Prostate gland (tissue), 2 donors: Measurements from ENCODE around the gene FSTL5.

ENCODE experiments used
- POLR2A ChIP-seq: fragments of 450-650 bp; IDR thresholded peaks from one replicate; pipeline ENCODE4 v1.6.1; 2016; ENCODE audit warnings: antibody characterized with exemption, mild to moderate bottlenecking
- POLR2AphosphoS5 ChIP-seq: sonication (generic); formaldehyde crosslinking; IDR thresholded peaks from one replicate; pipeline ENCODE4 v1.6.1; 2017; ENCODE audit warnings: antibody characterized with exemption
- TF ChIP-seq, protein P1 (sequence below), 4 experiments: fragments of 200-600 bp in 2 of 4; fragments of 450-650 bp in 2 of 4; sonication (generic) in 2 of 4; IDR thresholded peaks; 1 replicate in 3 of 4; 2 replicates in 1 of 4; pipeline ENCODE4 v1.5.1; 2016 to 2019; ENCODE audit warnings: antibody characterized with exemption in 4 of 4, mild to moderate bottlenecking in 2 of 4, moderate library complexity in 2 of 4

DNA sequence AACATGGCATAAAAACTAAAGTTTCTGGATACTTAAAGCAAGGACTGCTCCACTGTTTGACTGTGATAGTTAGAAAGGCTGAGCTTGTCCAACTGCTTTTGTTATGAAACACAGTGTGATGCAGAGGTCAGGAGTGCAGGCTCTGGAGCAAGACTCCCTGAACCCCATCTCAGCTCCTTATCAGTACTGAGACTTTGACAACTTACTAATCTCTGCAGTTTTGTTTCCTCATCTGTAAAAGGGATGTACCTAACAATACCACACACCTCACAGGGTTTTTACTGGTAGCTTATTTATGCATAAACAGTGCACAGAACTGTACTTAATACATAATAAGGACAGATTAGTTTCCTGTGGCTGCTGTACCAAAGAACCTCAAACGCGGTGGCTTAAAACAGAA is 804.3 kb downstream of the FSTL5 start:
- TF ChIP-seq, protein P1, sequence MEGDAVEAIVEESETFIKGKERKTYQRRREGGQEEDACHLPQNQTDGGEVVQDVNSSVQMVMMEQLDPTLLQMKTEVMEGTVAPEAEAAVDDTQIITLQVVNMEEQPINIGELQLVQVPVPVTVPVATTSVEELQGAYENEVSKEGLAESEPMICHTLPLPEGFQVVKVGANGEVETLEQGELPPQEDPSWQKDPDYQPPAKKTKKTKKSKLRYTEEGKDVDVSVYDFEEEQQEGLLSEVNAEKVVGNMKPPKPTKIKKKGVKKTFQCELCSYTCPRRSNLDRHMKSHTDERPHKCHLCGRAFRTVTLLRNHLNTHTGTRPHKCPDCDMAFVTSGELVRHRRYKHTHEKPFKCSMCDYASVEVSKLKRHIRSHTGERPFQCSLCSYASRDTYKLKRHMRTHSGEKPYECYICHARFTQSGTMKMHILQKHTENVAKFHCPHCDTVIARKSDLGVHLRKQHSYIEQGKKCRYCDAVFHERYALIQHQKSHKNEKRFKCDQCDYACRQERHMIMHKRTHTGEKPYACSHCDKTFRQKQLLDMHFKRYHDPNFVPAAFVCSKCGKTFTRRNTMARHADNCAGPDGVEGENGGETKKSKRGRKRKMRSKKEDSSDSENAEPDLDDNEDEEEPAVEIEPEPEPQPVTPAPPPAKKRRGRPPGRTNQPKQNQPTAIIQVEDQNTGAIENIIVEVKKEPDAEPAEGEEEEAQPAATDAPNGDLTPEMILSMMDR (IDR thresholded peaks at IDR 0.05) = no peak
- no peak for TF ChIP-seq POLR2AphosphoS5
- no peak for TF ChIP-seq POLR2A
